SK-N-MC (cell line): ENCODE results near the gene PPAN.

Experiments used
- EZH2 ChIP-seq: fragments of 200-600 bp; sonication (generic); IDR thresholded peaks from one replicate; pipeline ENCODE4 v1.6.1; 2017; ENCODE audit warnings: antibody characterized with exemption
- FOXP2 ChIP-seq: optimal IDR thresholded peaks from 2 replicates; pipeline ENCODE3; 2011; ENCODE audit warnings: mild to moderate bottlenecking, moderate library complexity; ENCODE audit not compliant: insufficient read depth; ENCODE audit errors: extremely low read length, control extremely low read depth
- POLR2AphosphoS5 ChIP-seq: IDR thresholded peaks from 2 replicates; pipeline ENCODE4 v1.6.1; 2012; ENCODE audit warnings: mild to moderate bottlenecking, low read depth, low read length, borderline replicate concordance

GRCh38 chr19:10151521-10151920 is 45.4 kb downstream of the PPAN start:
- TF ChIP-seq POLR2AphosphoS5 = no peak
- TF ChIP-seq EZH2 = no peak
- TF ChIP-seq FOXP2 = no peak
